GM13976 (cell line): Measurements from ENCODE around the gene SGSM2.

Experiments
- DNase-seq: peaks from one replicate; pipeline ENCODE4 v3.0.0; 2012; ENCODE audit warnings: low spot score
- in situ Hi-C: fragments of 300-500 bp; cut with MboI; formaldehyde crosslinking; loops from one replicate; pipeline ENCODE4 v1.12.0; 2022; ENCODE audit warnings: low sequenced_read_pairs, mixed read lengths, inconsistent platforms; ENCODE audit not compliant: unreplicated experiment
- TF ChIP-seq, protein P1 (sequence below): IDR thresholded peaks from 2 replicates; pipeline ENCODE4 v1.5.1; 2012; ENCODE audit warnings: borderline replicate concordance, mild to moderate bottlenecking; ENCODE audit not compliant: insufficient read depth; ENCODE audit errors: extremely low read depth, missing control alignments, control extremely low read depth

SGSM2 gene

DNA sequence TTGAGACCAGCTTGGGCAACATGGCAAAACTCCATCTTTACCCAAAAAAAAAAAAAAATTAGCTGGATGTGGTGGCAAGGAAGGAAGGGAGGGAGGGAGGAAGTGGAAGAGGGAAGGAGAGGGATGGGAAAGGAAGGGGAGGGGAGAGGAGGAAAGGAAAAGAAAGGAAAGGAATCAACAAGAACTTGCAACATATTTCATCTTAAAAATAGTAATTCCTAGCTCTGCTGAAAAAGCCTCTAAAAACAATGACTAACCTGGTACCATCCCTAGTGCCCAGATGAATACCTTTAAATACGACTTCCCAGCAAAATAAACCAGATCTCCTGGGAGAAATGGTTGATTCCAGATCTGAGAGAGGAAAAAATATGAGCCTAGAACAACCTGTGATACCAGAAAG is 90.6 kb downstream of the SGSM2 start:
- no peak for DNase-seq
- TF ChIP-seq, protein P1, sequence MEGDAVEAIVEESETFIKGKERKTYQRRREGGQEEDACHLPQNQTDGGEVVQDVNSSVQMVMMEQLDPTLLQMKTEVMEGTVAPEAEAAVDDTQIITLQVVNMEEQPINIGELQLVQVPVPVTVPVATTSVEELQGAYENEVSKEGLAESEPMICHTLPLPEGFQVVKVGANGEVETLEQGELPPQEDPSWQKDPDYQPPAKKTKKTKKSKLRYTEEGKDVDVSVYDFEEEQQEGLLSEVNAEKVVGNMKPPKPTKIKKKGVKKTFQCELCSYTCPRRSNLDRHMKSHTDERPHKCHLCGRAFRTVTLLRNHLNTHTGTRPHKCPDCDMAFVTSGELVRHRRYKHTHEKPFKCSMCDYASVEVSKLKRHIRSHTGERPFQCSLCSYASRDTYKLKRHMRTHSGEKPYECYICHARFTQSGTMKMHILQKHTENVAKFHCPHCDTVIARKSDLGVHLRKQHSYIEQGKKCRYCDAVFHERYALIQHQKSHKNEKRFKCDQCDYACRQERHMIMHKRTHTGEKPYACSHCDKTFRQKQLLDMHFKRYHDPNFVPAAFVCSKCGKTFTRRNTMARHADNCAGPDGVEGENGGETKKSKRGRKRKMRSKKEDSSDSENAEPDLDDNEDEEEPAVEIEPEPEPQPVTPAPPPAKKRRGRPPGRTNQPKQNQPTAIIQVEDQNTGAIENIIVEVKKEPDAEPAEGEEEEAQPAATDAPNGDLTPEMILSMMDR = no peak
- in situ Hi-C loops = no loop called here
